ENCODE measurements around the gene WDR74. TPM values are rescaled to one million over a fixed set of nuclear protein-coding genes. Genes with fewer than 3 reads are reported as not detected.

The WDR74 gene
- total and polyA plus RNA-seq, 8 donors, result 18.4 to 59.5 (median 30.7) TPM

- H3K4me3 ChIP-seq, result no peak overlapping the region
- no peak for FAIRE-seq
- DNase-seq, result no peak
- intact Hi-C loops (cut with DNase I), result loop anchor here in 2 of 3 donors (5.0 to 10.0 kb wide), 2 partner anchors 73 to 75 kb away; no protein-coding TSS in a partner anchor
- peaks cover 10 to 29% (median 26%) of the 10 kb centered on the region in 3 donors for H3K4me1 ChIP-seq
- no peak for ATAC-seq
- H3K27ac ChIP-seq, result no peak overlapping the region
- no peaks in the 10 kb centered on the region for H3K27me3 ChIP-seq
- TF ChIP-seq CTCF (IDR thresholded peaks at IDR 0.05), result no peak
- no peaks in the 10 kb centered on the region for H3K9me3 ChIP-seq
- WGBS, 2 donors, result 50 to 71% methylated on average over 3 of the region's 3 CpGs
- peaks cover 0 to 9% (median 8%) of the 10 kb centered on the region in 3 donors for H3K36me3 ChIP-seq
Observed at GRCh38 chr11:62789576-62789975, 49.8 kb downstream of the WDR74 start.

- no peak for ATAC-seq
- Histone ChIP-seq H3K4me1 (peaks cover 10 to 29% (median 26%) of the 10 kb centered on the region in 3 donors), H3K36me3 (peaks cover 0 to 4% (median 3%) of the 10 kb centered on the region in 3 donors), H3K27ac (no peak overlapping the region), H3K27me3 (no peaks in the 10 kb centered on the region), H3K4me3 (peak overlapping the region in 1 of 4 donors; percentile 86), H3K9me3 (no peaks in the 10 kb centered on the region)
- intact Hi-C loops (cut with DNase I), result loop anchor here in 2 of 3 donors (5.0 to 10.0 kb wide), 2 partner anchors 73 to 76 kb away; no protein-coding TSS in a partner anchor
- DNase-seq, result no peak
- no peak for TF ChIP-seq CTCF (IDR thresholded peaks at IDR 0.05)
- WGBS, 2 donors, result 51 to 66% methylated on average over 5 of the region's 5 CpGs
- FAIRE-seq, result no peak
Observed at GRCh38 chr11:62788991-62789390, 50.4 kb downstream of the WDR74 start.

- no peak for FAIRE-seq
- 0% methylated on average over 46 to 88 of the region's 88 CpGs for WGBS, 2 donors
- peak in 1 of 4 donors; percentile 8 for TF ChIP-seq CTCF (IDR thresholded peaks at IDR 0.05)
- intact Hi-C loops (cut with DNase I), result loop anchor here in 2 of 3 donors (5.0 to 10.0 kb wide), 2 partner anchors 75 to 78 kb away; no protein-coding TSS in a partner anchor
- Histone ChIP-seq H3K27me3 (no peaks in the 10 kb centered on the region), H3K4me1 (peaks cover 5 to 25% (median 23%) of the 10 kb centered on the region in 3 donors), H3K27ac (peak within 1 kb of the TSS; percentile 94 to 96 (median 95)), H3K9me3 (no peaks in the 10 kb centered on the region), H3K36me3 (peaks cover 0 to 3% (median 0%) of the 10 kb centered on the region in 3 donors), H3K4me3 (peak within 1 kb of the TSS; percentile 77 to 86 (median 84))
- DNase-seq, result peak; percentile 95 to 99 (median 97)
- peak; percentile 83 to 92 (median 86) for ATAC-seq
Observed at GRCh38 chr11:62787005-62787759, 52.2 kb downstream of the WDR74 start, which contains the start of gene TMEM179B. TSS of gene TMEM179B (plus strand) at chr11:62787402. CDS start at chr11:62787432, 30 bp downstream.

GRCh38 chr11:62786318-62787004, 52.9 kb downstream of the WDR74 start:
- Histone ChIP-seq H3K4me1 (peaks cover 4 to 22% (median 22%) of the 10 kb centered on the region in 3 donors), H3K27ac (peak overlapping the region; percentile 94 to 96 (median 95)), H3K4me3 (peak overlapping the region; percentile 77 to 86 (median 84)), H3K36me3 (peaks cover 0 to 3% (median 0%) of the 10 kb centered on the region in 3 donors), H3K9me3 (no peaks in the 10 kb centered on the region), H3K27me3 (no peaks in the 10 kb centered on the region)
- ATAC-seq (peak; percentile 72 to 83 (median 80)), DNase-seq (peak; percentile 81 to 94 (median 88)), FAIRE-seq (no peak)
- peak; percentile 92 to 97 (median 94) for TF ChIP-seq CTCF (IDR thresholded peaks at IDR 0.05)
- intact Hi-C loops (cut with DNase I), result loop anchor here in 2 of 3 donors (5.0 to 10.0 kb wide), 2 partner anchors 76 to 78 kb away; no protein-coding TSS in a partner anchor
- WGBS, 2 donors, result 1% methylated on average over 42 to 51 of the region's 51 CpGs

Small RNA genes lying within 50 kb of the gene (microRNA-seq; reads per million reads assigned to microRNA genes)
- gene MIR6514, result 0.39 to 0.88 reads per million in 2 donors
- 0 reads per million in 2 donors for gene MIR6748

Other genes with a start within 250 kb of the WDR74 start
- 10 to 100 TPM; 12.0 to 20.3 (median 14.6) TPM for gene TUT1, start 248.1 kb downstream of the WDR74 start, total RNA-seq
- gene TUT1, start 248.1 kb downstream of the WDR74 start, polyA plus RNA-seq, result 10 to 100 TPM; 24.6 to 33.4 TPM
- 10 to 100 TPM; 14.7 to 35.6 (median 23.0) TPM for gene MTA2, start 237.7 kb downstream of the WDR74 start, total RNA-seq
- gene MTA2, start 237.7 kb downstream of the WDR74 start, polyA plus RNA-seq, result 10 to 100 TPM; 28.7 to 42.3 TPM
- 10 to 100 TPM; 22.0 to 34.1 (median 23.4) TPM for gene EML3, start 226.8 kb downstream of the WDR74 start, total RNA-seq
- gene EML3, start 226.8 kb downstream of the WDR74 start, polyA plus RNA-seq, result 10 to 100 TPM; 70.7 to 86.4 TPM
- 1 to 10 TPM in 4 of 6 donors, under 1 TPM in 2; 0.65 to 2.8 (median 1.6) TPM for gene ROM1, start 226.3 kb downstream of the WDR74 start, total RNA-seq
- 1 to 10 TPM; 5.1 to 5.6 TPM for gene ROM1, start 226.3 kb downstream of the WDR74 start, polyA plus RNA-seq
- gene B3GAT3, start 217.6 kb downstream of the WDR74 start, total RNA-seq, result 10 to 100 TPM; 13.2 to 24.1 (median 17.1) TPM
- 10 to 100 TPM; 45.7 to 50.8 TPM for gene B3GAT3, start 217.6 kb downstream of the WDR74 start, polyA plus RNA-seq
- gene GANAB, start 193.0 kb downstream of the WDR74 start, total RNA-seq, result 100 to 1,000 TPM; 106 to 210 (median 152) TPM
- 10 to 100 TPM; 88.1 to 93.1 TPM for gene GANAB, start 193.0 kb downstream of the WDR74 start, polyA plus RNA-seq
- 10 to 100 TPM in 3 of 6 donors, 1 to 10 TPM in 3; 5.8 to 12.9 (median 9.5) TPM for gene INTS5, start 186.3 kb downstream of the WDR74 start, total RNA-seq
- 1 to 10 TPM; 4.5 to 4.6 TPM for gene INTS5, start 186.3 kb downstream of the WDR74 start, polyA plus RNA-seq
- gene C11orf98, start 174.4 kb downstream of the WDR74 start, total RNA-seq, result 10 to 100 TPM; 13.2 to 21.3 (median 16.9) TPM
- gene C11orf98, start 174.4 kb downstream of the WDR74 start, polyA plus RNA-seq, result 10 to 100 TPM; 56.3 to 70.8 TPM
- 10 to 100 TPM in 1 of 6 donors, 1 to 10 TPM in 5; 4.0 to 11.0 (median 7.3) TPM for gene CSKMT, start 174.3 kb downstream of the WDR74 start, total RNA-seq
- gene CSKMT, start 174.3 kb downstream of the WDR74 start, polyA plus RNA-seq, result 10 to 100 TPM; 19.6 to 25.4 TPM
- gene UQCC3, start 167.9 kb downstream of the WDR74 start, total RNA-seq, result 1 to 10 TPM; 3.2 to 4.9 (median 3.6) TPM
- 10 to 100 TPM; 14.1 to 17.3 TPM for gene UQCC3, start 167.9 kb downstream of the WDR74 start, polyA plus RNA-seq
- 1 to 10 TPM; 1.4 to 4.0 (median 2.8) TPM for gene LBHD1, start 167.3 kb downstream of the WDR74 start, total RNA-seq
- gene LBHD1, start 167.3 kb downstream of the WDR74 start, polyA plus RNA-seq, result 10 to 100 TPM in 1 of 2 donors, 1 to 10 TPM in 1; 7.1 to 21.7 TPM
- gene UBXN1, start 160.5 kb downstream of the WDR74 start, total RNA-seq, result 10 to 100 TPM; 37.7 to 67.7 (median 51.9) TPM
- 100 to 1,000 TPM in 1 of 2 donors, 10 to 100 TPM in 1; 86.0 to 104 TPM for gene UBXN1, start 160.5 kb downstream of the WDR74 start, polyA plus RNA-seq
- 1 to 10 TPM in 2 of 6 donors, under 1 TPM in 4; 0.16 to 1.6 (median 0.53) TPM for gene LRRN4CL, start 150.1 kb downstream of the WDR74 start, total RNA-seq
- under 1 TPM; 0.23 to 0.76 TPM for gene LRRN4CL, start 150.1 kb downstream of the WDR74 start, polyA plus RNA-seq
- gene BSCL2, start 132.2 kb downstream of the WDR74 start, total RNA-seq, result 10 to 100 TPM; 30.3 to 58.6 (median 47.9) TPM
- 100 to 1,000 TPM in 1 of 2 donors, 10 to 100 TPM in 1; 99.2 to 151 TPM for gene BSCL2, start 132.2 kb downstream of the WDR74 start, polyA plus RNA-seq
- under 1 TPM in 2 of 6 donors, not detected in 4; 0.19 to 0.37 TPM for gene GNG3, start 131.9 kb downstream of the WDR74 start, total RNA-seq
- gene GNG3, start 131.9 kb downstream of the WDR74 start, polyA plus RNA-seq, result under 1 TPM in 1 of 2 donors, not detected in 1; 0.26 TPM
- gene HNRNPUL2, start 112.1 kb downstream of the WDR74 start, total RNA-seq, result 10 to 100 TPM; 17.5 to 26.2 (median 18.0) TPM
- 10 to 100 TPM; 19.1 to 25.9 TPM for gene HNRNPUL2, start 112.1 kb downstream of the WDR74 start, polyA plus RNA-seq
- 10 to 100 TPM in 4 of 6 donors, 1 to 10 TPM in 2; 7.6 to 17.8 (median 10.5) TPM for gene TTC9C, start 111.1 kb downstream of the WDR74 start, total RNA-seq
- gene TTC9C, start 111.1 kb downstream of the WDR74 start, polyA plus RNA-seq, result 10 to 100 TPM; 16.7 to 20.3 TPM
- 1 to 10 TPM; 3.7 to 9.8 (median 5.4) TPM for gene ZBTB3, start 85.4 kb downstream of the WDR74 start, total RNA-seq
- gene ZBTB3, start 85.4 kb downstream of the WDR74 start, polyA plus RNA-seq, result 1 to 10 TPM; 2.0 to 2.4 TPM
- 10 to 100 TPM; 15.1 to 32.0 (median 22.6) TPM for gene POLR2G, start 78.0 kb downstream of the WDR74 start, total RNA-seq
- gene POLR2G, start 78.0 kb downstream of the WDR74 start, polyA plus RNA-seq, result 10 to 100 TPM; 36.4 to 67.1 TPM
- gene TAF6L, start 68.2 kb downstream of the WDR74 start, total RNA-seq, result 10 to 100 TPM in 4 of 6 donors, 1 to 10 TPM in 2; 9.3 to 18.6 (median 11.7) TPM
- gene TAF6L, start 68.2 kb downstream of the WDR74 start, polyA plus RNA-seq, result 10 to 100 TPM; 37.2 to 53.5 TPM
- 10 to 100 TPM; 14.8 to 26.2 (median 19.1) TPM for gene TMEM179B, start 52.2 kb downstream of the WDR74 start, total RNA-seq
- 10 to 100 TPM; 27.1 to 59.6 TPM for gene TMEM179B, start 52.2 kb downstream of the WDR74 start, polyA plus RNA-seq
- 1 to 10 TPM; 5.0 to 9.1 (median 6.9) TPM for gene TMEM223, start 47.6 kb downstream of the WDR74 start, total RNA-seq
- gene TMEM223, start 47.6 kb downstream of the WDR74 start, polyA plus RNA-seq, result 10 to 100 TPM; 16.3 to 16.6 TPM
- gene NXF1, start 34.1 kb downstream of the WDR74 start, total RNA-seq, result 10 to 100 TPM; 20.9 to 60.9 (median 30.8) TPM
- 100 to 1,000 TPM; 150 to 294 TPM for gene NXF1, start 34.1 kb downstream of the WDR74 start, polyA plus RNA-seq
- 10 to 100 TPM; 22.8 to 31.2 (median 26.9) TPM for gene STX5, start 7.5 kb downstream of the WDR74 start, total RNA-seq
- 10 to 100 TPM; 18.6 to 27.9 TPM for gene STX5, start 7.5 kb downstream of the WDR74 start, polyA plus RNA-seq
- not detected for gene TEX54, start 6.7 kb downstream of the WDR74 start, total RNA-seq
- gene TEX54, start 6.7 kb downstream of the WDR74 start, polyA plus RNA-seq, result under 1 TPM in 1 of 2 donors, not detected in 1; 0.65 TPM
- gene SLC3A2, start 41.3 kb upstream of the WDR74 start, total RNA-seq, result 100 to 1,000 TPM in 1 of 6 donors, 10 to 100 TPM in 5; 68.8 to 331 (median 75.1) TPM
- 100 to 1,000 TPM in 1 of 2 donors, 10 to 100 TPM in 1; 66.9 to 116 TPM for gene SLC3A2, start 41.3 kb upstream of the WDR74 start, polyA plus RNA-seq
- gene CHRM1, start 81.8 kb upstream of the WDR74 start, total RNA-seq, result under 1 TPM in 5 of 6 donors, not detected in 1; 0.06 to 0.15 (median 0.09) TPM
- under 1 TPM; 0.14 to 0.19 TPM for gene CHRM1, start 81.8 kb upstream of the WDR74 start, polyA plus RNA-seq
- not detected for gene SLC22A6, start 145.4 kb upstream of the WDR74 start, total RNA-seq
- not detected for gene SLC22A6, start 145.4 kb upstream of the WDR74 start, polyA plus RNA-seq
- not detected for gene SLC22A8, start 176.3 kb upstream of the WDR74 start, total RNA-seq
- gene SLC22A8, start 176.3 kb upstream of the WDR74 start, polyA plus RNA-seq, result not detected

All from pancreas (tissue), 10 donors.